Keratinocyte (primary cell): ENCODE data around the gene STK38. TPM values are rescaled to one million over a fixed set of nuclear protein-coding genes. Genes with fewer than 3 reads are reported as not detected.

Source experiments
- DNase-seq: peaks from one replicate; pipeline ENCODE4 v3.0.0-alpha.2; 2011; ENCODE audit warnings: low read depth, missing footprints, low spot score
- FAIRE-seq: peaks from 2 replicates; lab custom pipeline; 2011; peaks lifted over from hg19 to GRCh38; lab: Jason Lieb, UNC
- H2AFZ ChIP-seq: 2 replicates; pipeline ENCODE4 v1.6.0; 2012; ENCODE audit warnings: low read length, control low read depth, inconsistent platforms; ENCODE audit not compliant: control insufficient read depth
- H3K27ac ChIP-seq: 2 replicates; pipeline ENCODE4 v1.5.1; 2011; ENCODE audit warnings: low read length; ENCODE audit not compliant: control insufficient read depth, insufficient read depth
- H3K27me3 ChIP-seq: 3 replicates; pipeline ENCODE4 v1.6.0; 2011; ENCODE audit warnings: low read length; ENCODE audit not compliant: control insufficient read depth, insufficient read depth; ENCODE audit errors: extremely low read depth
- H3K36me3 ChIP-seq, 2 experiments: 2 replicates in 1 of 2; 3 replicates in 1 of 2; pipeline ENCODE4 v1.5.1; 2011; ENCODE audit warnings: low read length in 2 of 2, mild to moderate bottlenecking in 1 of 2; ENCODE audit not compliant: control insufficient read depth in 2 of 2, insufficient read depth in 2 of 2; ENCODE audit errors: extremely low read depth in 1 of 2
- H3K4me1 ChIP-seq: 3 replicates; pipeline ENCODE4 v1.5.1; 2011; ENCODE audit warnings: low read length; ENCODE audit not compliant: control insufficient read depth, insufficient read depth; ENCODE audit errors: extremely low read depth
- H3K4me2 ChIP-seq: 3 replicates; pipeline ENCODE4 v1.6.0; 2011; ENCODE audit warnings: low read depth, low read length; ENCODE audit not compliant: control insufficient read depth, insufficient read depth; ENCODE audit errors: extremely low read depth
- H3K4me3 ChIP-seq, 3 experiments: fragments of 200-600 bp in 1 of 3; sonication (generic) in 1 of 3; 2 replicates in 2 of 3; 3 replicates in 1 of 3; pipeline ENCODE4 v1.5.1; 2011 to 2016; ENCODE audit warnings: low read length in 3 of 3, mild to moderate bottlenecking in 3 of 3, control low read depth in 2 of 3, inconsistent platforms in 1 of 3, low read depth in 1 of 3, mixed read lengths in 1 of 3, mixed run types in 1 of 3, moderate library complexity in 1 of 3; ENCODE audit not compliant: control insufficient read depth in 2 of 3, insufficient read depth in 2 of 3; ENCODE audit errors: extremely low read depth in 1 of 3
- H3K79me2 ChIP-seq: 2 replicates; pipeline ENCODE4 v1.6.0; 2012; ENCODE audit warnings: low read length; ENCODE audit not compliant: control insufficient read depth, insufficient read depth
- H3K9ac ChIP-seq: 3 replicates; pipeline ENCODE4 v1.6.0; 2011; ENCODE audit warnings: low read length; ENCODE audit not compliant: control insufficient read depth, insufficient read depth; ENCODE audit errors: extremely low read depth
- H3K9me1 ChIP-seq: 3 replicates; pipeline ENCODE4 v1.6.0; 2011; ENCODE audit warnings: low read length; ENCODE audit not compliant: control insufficient read depth, insufficient read depth; ENCODE audit errors: extremely low read depth
- H3K9me3 ChIP-seq: 2 replicates; pipeline ENCODE4 v1.5.1; 2012; ENCODE audit warnings: low read depth, low read length; ENCODE audit not compliant: control insufficient read depth
- H4K20me1 ChIP-seq: 3 replicates; pipeline ENCODE4 v1.6.0; 2011; ENCODE audit warnings: low read length; ENCODE audit not compliant: control insufficient read depth, insufficient read depth; ENCODE audit errors: extremely low read depth
- EZH2 ChIP-seq: IDR thresholded peaks from one replicate; pipeline ENCODE4 v1.6.1; 2012; ENCODE audit warnings: inconsistent platforms, mild to moderate bottlenecking, low read length, moderate library complexity
- dilution Hi-C: fragments of 300-500 bp; cut with MboI; formaldehyde crosslinking; loops from one replicate; pipeline ENCODE4 v1.7.0; 2020; ENCODE audit warnings: low sequenced_read_pairs; ENCODE audit not compliant: extremely low pct_ligation_motif_present
- polyA plus RNA-seq, 5 experiments: library from polyadenylated mRNA; depleted of rRNA in 3 of 5; stranded (reverse) in 3 of 5; stranded (forward) in 1 of 5; unstranded in 1 of 5; fragments of >200 nt; gene quantifications; 1 replicate in 1 of 5; 2 replicates in 3 of 5; 3 replicates in 1 of 5; pipeline versions ENCODE4 v1.2.1 to v1.2.3, GENCODE V29; 2011 to 2012; ENCODE audit warnings: missing spikeins in 2 of 5, low read depth in 1 of 5, low replicate concordance in 1 of 5
- TF ChIP-seq, protein P1 (sequence below), 3 experiments: IDR thresholded peaks in 1 of 3; conservative IDR thresholded peaks in 1 of 3; optimal IDR thresholded peaks in 1 of 3; 2 replicates in 2 of 3; 3 replicates in 1 of 3; pipeline versions ENCODE3 to v1.5.1; 2011; ENCODE audit warnings: low read length in 3 of 3, mild to moderate bottlenecking in 3 of 3, moderate library complexity in 2 of 3, control low read depth in 1 of 3, inconsistent platforms in 1 of 3; ENCODE audit not compliant: insufficient read depth in 2 of 3; ENCODE audit errors: extremely low read depth in 1 of 3

The STK38 gene
- polyA plus RNA-seq, 1 donor (not counting 4 experiments of a cell fraction or from before 2014, with no cell fraction given) = 24.4 TPM

DNA sequence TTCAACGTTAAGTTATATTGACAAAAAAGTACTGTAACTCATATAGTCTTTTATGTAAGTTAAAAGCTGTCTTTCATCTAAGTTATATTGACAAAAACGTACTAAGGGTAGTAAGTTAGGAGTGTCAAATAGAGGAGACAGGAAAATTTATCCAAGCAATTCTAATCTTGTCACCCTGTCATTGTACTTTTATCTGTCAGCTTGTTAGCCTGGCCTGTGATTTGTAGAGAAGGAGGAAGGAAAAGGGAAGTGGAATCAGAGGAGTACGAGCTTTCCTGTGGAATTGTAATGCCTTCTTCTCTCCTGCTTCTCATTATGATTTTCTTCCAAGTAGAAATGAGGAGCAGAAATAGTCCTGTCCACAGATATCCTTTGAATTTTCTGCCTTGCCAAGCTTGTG, 85.6 kb downstream of the STK38 start:
- Histone ChIP-seq H2AFZ (no peak overlapping the region), H3K9ac (no peak overlapping the region), H3K36me3 (no peaks in the 10 kb centered on the region), H3K4me1 (no peaks in the 10 kb centered on the region), H3K79me2 (peaks cover 43% of the 10 kb centered on the region), H4K20me1 (no peaks in the 10 kb centered on the region), H3K27me3 (no peaks in the 10 kb centered on the region), H3K9me1 (no peaks in the 10 kb centered on the region), H3K4me2 (no peak overlapping the region), H3K27ac (no peak overlapping the region), H3K9me3 (no peaks in the 10 kb centered on the region), H3K4me3 (no peak overlapping the region)
- TF ChIP-seq, protein P1, sequence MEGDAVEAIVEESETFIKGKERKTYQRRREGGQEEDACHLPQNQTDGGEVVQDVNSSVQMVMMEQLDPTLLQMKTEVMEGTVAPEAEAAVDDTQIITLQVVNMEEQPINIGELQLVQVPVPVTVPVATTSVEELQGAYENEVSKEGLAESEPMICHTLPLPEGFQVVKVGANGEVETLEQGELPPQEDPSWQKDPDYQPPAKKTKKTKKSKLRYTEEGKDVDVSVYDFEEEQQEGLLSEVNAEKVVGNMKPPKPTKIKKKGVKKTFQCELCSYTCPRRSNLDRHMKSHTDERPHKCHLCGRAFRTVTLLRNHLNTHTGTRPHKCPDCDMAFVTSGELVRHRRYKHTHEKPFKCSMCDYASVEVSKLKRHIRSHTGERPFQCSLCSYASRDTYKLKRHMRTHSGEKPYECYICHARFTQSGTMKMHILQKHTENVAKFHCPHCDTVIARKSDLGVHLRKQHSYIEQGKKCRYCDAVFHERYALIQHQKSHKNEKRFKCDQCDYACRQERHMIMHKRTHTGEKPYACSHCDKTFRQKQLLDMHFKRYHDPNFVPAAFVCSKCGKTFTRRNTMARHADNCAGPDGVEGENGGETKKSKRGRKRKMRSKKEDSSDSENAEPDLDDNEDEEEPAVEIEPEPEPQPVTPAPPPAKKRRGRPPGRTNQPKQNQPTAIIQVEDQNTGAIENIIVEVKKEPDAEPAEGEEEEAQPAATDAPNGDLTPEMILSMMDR (optimal IDR thresholded peaks at IDR 0.05 in 1 of 3, IDR thresholded peaks at IDR 0.05 in 1 of 3, conservative IDR thresholded peaks at IDR 0.05 in 1 of 3; ENCODE audit: extremely low read depth in 1 of 3, insufficient read depth in 2 of 3, low read length in 3 of 3) = no peak
- TF ChIP-seq EZH2 = no peak
- no peak for DNase-seq
- FAIRE-seq = no peak
- dilution Hi-C loops = no loop called here

DNA sequence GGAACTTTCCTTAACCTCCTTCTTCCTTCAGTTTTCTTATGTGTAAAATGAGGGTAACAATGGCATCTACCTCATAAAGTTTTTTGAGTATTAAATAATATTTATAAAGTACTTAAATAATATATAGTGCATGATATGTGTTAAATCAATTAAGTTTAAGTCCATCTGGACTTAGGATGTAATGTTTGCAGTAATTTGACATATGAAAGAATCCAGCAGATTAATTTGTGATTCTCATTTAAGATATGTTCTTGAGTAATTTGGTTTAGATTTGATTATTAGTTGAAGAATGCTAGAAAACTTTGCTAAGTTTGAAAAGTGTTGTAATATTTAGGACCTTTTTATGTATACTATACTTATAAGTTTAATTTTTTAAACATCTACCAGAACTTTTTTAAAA, 86.4 kb downstream of the STK38 start:
- no peaks in the 10 kb centered on the region for H3K27me3 ChIP-seq
- no peak overlapping the region for H3K4me3 ChIP-seq
- H4K20me1 ChIP-seq = no peaks in the 10 kb centered on the region
- H3K4me2 ChIP-seq = no peak overlapping the region
- no peak overlapping the region for H3K27ac ChIP-seq
- no peaks in the 10 kb centered on the region for H3K9me3 ChIP-seq
- no peaks in the 10 kb centered on the region for H3K36me3 ChIP-seq
- no peak overlapping the region for H2AFZ ChIP-seq
- H3K4me1 ChIP-seq = no peaks in the 10 kb centered on the region
- TF ChIP-seq, protein P1 (optimal IDR thresholded peaks at IDR 0.05 in 1 of 3, IDR thresholded peaks at IDR 0.05 in 1 of 3, conservative IDR thresholded peaks at IDR 0.05 in 1 of 3; ENCODE audit: extremely low read depth in 1 of 3, insufficient read depth in 2 of 3, low read length in 3 of 3) = no peak
- TF ChIP-seq EZH2 = no peak
- H3K79me2 ChIP-seq = peaks cover 43% of the 10 kb centered on the region
- dilution Hi-C loops = no loop called here
- no peaks in the 10 kb centered on the region for H3K9me1 ChIP-seq
- no peak for DNase-seq
- FAIRE-seq = no peak
- H3K9ac ChIP-seq = no peak overlapping the region
